IPS-15b (cell line): ENCODE measurements around the gene PTGES3L.
"Not testable (repeated sequence)": the region's sequence is repeated elsewhere in the genome, so short reads cannot be mapped to it uniquely, and the experiment has no call there.

Experiments
- H3K27me3 ChIP-seq: one replicate; pipeline ENCODE4 v1.6.1; 2013; ENCODE audit warnings: low read length; ENCODE audit not compliant: control insufficient read depth, insufficient read depth
- H3K36me3 ChIP-seq: one replicate; pipeline ENCODE4 v1.6.1; 2013; ENCODE audit warnings: low read length; ENCODE audit not compliant: control insufficient read depth, insufficient read depth
- H3K4me1 ChIP-seq: one replicate; pipeline ENCODE4 v1.6.1; 2013; ENCODE audit warnings: mild to moderate bottlenecking, low read length; ENCODE audit not compliant: control insufficient read depth, insufficient read depth
- H3K4me3 ChIP-seq: one replicate; pipeline ENCODE4 v1.5.1; 2013; ENCODE audit warnings: low read depth, low read length
- H3K9ac ChIP-seq: one replicate; pipeline ENCODE4 v1.6.1; 2013; ENCODE audit warnings: low read depth, mild to moderate bottlenecking, low read length
- H3K9me3 ChIP-seq: one replicate; pipeline ENCODE4 v1.6.1; 2013; ENCODE audit warnings: mild to moderate bottlenecking, low read length; ENCODE audit not compliant: control insufficient read depth, insufficient read depth

The PTGES3L gene

GRCh38 chr17:42989726-42990652 is 10.1 kb upstream of the PTGES3L start:
- H3K36me3 ChIP-seq: peaks cover 30% of the 10 kb centered on the region
- H3K9ac ChIP-seq: no peak overlapping the region
- no peak overlapping the region for H3K4me3 ChIP-seq

GRCh38 chr17:42989141-42989540 is 9.3 kb upstream of the PTGES3L start:
- Histone ChIP-seq H3K36me3 (peaks cover 30% of the 10 kb centered on the region), H3K9ac (no peak overlapping the region), H3K4me3 (no peak overlapping the region), H3K4me1 (no peaks in the 10 kb centered on the region), H3K27me3 (no peaks in the 10 kb centered on the region), H3K9me3 (no peaks in the 10 kb centered on the region)

More at GRCh38 chr17:42989726-42990652, 10.1 kb upstream of the PTGES3L start:
- no peaks in the 10 kb centered on the region for H3K4me1 ChIP-seq
- no peaks in the 10 kb centered on the region for H3K9me3 ChIP-seq
- no peaks in the 10 kb centered on the region for H3K27me3 ChIP-seq

GRCh38 chr17:42985225-42985624 is 5.3 kb upstream of the PTGES3L start:
- H3K9me3 ChIP-seq: no peaks in the 10 kb centered on the region
- H3K9ac ChIP-seq: no peak overlapping the region
- no peak overlapping the region for H3K4me3 ChIP-seq
- H3K4me1 ChIP-seq: no peaks in the 10 kb centered on the region
- peaks cover 13% of the 10 kb centered on the region for H3K36me3 ChIP-seq
- H3K27me3 ChIP-seq: no peaks in the 10 kb centered on the region

- Histone ChIP-seq H3K36me3 (no peaks in the 10 kb centered on the region), H3K9me3 (no peaks in the 10 kb centered on the region), H3K4me3 (no peak overlapping the region), H3K9ac (no peak overlapping the region), H3K4me1 (no peaks in the 10 kb centered on the region), H3K27me3 (no peaks in the 10 kb centered on the region)
These were observed 2.4 kb upstream of the PTGES3L start for GRCh38 chr17:42982266-42982665.

DNA sequence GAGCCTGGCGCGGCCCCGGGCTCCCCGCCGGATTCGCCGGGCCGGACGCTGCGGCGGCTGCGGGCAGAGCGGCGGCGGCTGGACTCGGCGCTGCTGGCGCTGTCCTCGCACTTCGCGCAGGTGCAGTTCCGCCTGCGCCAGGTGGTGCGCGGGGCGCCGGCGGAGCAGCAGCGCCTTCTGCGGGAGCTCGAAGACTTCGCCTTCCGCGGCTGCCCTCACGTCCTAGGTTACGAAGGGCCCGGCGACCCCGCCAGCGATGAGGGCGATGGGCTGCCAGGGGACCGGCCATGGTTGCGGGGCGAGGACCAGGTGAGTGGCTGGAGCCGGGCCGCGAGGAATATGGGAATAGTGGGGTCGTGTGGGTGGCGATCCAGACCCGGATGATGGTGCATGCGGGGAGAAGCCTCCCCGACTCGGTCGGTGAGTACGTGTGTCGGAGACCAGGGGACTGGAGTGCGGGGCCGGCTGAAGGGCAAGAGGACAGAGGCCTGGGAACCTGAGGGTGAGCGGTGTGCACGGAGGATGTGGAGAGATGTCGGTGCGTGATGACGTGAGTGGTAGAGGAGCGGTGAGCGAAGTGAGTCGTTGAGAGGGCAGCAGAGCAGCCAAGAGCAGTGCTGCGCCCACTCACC is 1.0 kb upstream of the PTGES3L start:
- Histone ChIP-seq H3K4me1 (no peaks in the 10 kb centered on the region), H3K9ac (peak overlapping the region; percentile 70), H3K4me3 (peak overlapping the region; percentile 94), H3K27me3 (no peaks in the 10 kb centered on the region), H3K36me3 (no peaks in the 10 kb centered on the region), H3K9me3 (no peaks in the 10 kb centered on the region)

DNA sequence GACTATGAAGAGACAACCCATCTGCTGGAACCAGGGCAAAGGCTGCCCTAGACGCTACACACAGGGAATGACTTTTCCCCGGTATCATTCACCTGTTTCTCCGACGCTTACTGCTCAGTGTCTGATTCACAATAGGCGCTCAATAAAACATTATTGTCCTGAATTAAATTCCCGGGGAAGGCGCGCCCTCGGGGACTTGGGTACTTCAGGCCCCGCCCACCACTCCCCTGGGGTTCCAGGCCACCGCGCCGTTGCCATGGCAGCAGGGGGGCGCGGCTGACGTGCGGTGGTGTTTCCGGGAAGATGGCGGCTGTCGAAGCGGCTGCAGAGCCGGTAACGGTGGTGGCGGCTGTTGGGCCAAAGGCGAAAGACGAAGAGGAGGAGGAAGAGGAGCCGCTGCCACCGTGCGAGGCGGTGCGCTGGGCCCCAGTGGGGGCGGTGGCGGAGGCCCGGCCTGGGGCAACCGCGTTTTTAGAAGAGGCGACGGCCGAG is 440 bp upstream of the PTGES3L start, which contains the start of gene RUNDC1:
Gene RUNDC1 (plus strand): TSS at position 292 of the 492 bp plus-strand sequence. CDS start 12 bp downstream, at position 304.
- Histone ChIP-seq H3K4me1 (no peaks in the 10 kb centered on the region), H3K4me3 (peak within 1 kb of the TSS; percentile 94), H3K36me3 (no peaks in the 10 kb centered on the region), H3K27me3 (no peaks in the 10 kb centered on the region), H3K9me3 (no peaks in the 10 kb centered on the region), H3K9ac (peak within 1 kb of the TSS; percentile 70)

GRCh38 chr17:42975701-42976100 is 4.2 kb downstream of the PTGES3L start:
- not testable (repeated sequence) for H3K9me3 ChIP-seq, H3K4me3 ChIP-seq, H3K9ac ChIP-seq, H3K36me3 ChIP-seq, H3K27me3 ChIP-seq, H3K4me1 ChIP-seq

- Histone ChIP-seq H3K4me3 (no peak overlapping the region), H3K9me3 (no peaks in the 10 kb centered on the region), H3K9ac (no peak overlapping the region), H3K36me3 (no peaks in the 10 kb centered on the region), H3K4me1 (no peaks in the 10 kb centered on the region), H3K27me3 (no peaks in the 10 kb centered on the region)
These were observed 4.6 kb downstream of the PTGES3L start for GRCh38 chr17:42975265-42975664.

- H3K36me3 ChIP-seq, H3K9me3 ChIP-seq, H3K4me1 ChIP-seq, H3K9ac ChIP-seq, H3K4me3 ChIP-seq, H3K27me3 ChIP-seq: not testable (repeated sequence)
These were observed 6.6 kb downstream of the PTGES3L start for GRCh38 chr17:42973323-42973722.

- H3K36me3 ChIP-seq: no peaks in the 10 kb centered on the region
- H3K4me1 ChIP-seq: no peaks in the 10 kb centered on the region
- no peak overlapping the region for H3K9ac ChIP-seq
- no peaks in the 10 kb centered on the region for H3K27me3 ChIP-seq
- H3K4me3 ChIP-seq: no peak overlapping the region
- no peaks in the 10 kb centered on the region for H3K9me3 ChIP-seq
These were observed 8.3 kb downstream of the PTGES3L start for GRCh38 chr17:42971589-42971988.

DNA sequence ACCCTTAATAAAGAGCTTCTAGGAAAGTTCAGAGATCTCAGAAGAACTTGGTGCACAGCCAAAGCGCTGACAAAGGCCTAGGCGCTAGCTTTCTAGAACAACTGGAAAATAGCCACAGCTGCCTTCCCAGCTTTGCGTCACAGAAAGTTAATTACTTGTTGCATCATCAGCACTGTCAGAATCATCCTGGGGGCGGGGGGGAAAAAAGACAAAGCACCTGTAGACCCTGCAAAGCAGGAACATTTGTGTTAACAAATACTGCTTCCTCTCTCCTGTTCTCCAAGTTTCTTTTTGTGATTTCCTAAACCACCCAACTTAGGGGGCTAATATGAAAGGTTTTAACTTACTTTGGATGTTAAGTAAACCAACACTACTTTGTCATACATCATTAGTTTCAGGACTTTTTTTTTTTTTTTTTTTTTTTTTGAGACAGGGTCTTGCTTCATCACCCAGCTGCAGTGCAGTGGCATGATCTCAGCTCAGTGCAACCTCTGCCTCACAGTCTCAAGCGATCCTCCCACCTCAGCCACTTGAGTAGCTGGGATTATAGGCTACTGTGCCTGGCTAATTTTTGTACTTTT is 10.8 kb downstream of the PTGES3L start:
- H3K9ac ChIP-seq: no peak overlapping the region

More for the DNA sequence above, 10.8 kb downstream of the PTGES3L start:
- Histone ChIP-seq H3K36me3 (no peaks in the 10 kb centered on the region), H3K4me3 (no peak overlapping the region), H3K9me3 (no peaks in the 10 kb centered on the region), H3K4me1 (no peaks in the 10 kb centered on the region), H3K27me3 (no peaks in the 10 kb centered on the region)
